Keratinocyte (primary cell): Measurements from ENCODE around the gene CAMSAP1.
"Not testable (repeated sequence)": the region's sequence is repeated elsewhere in the genome, so short reads cannot be mapped to it uniquely, and the experiment has no call there.

Experiments used
- CTCF ChIP-seq, 3 experiments: IDR thresholded peaks in 1 of 3; conservative IDR thresholded peaks in 1 of 3; optimal IDR thresholded peaks in 1 of 3; 2 replicates in 2 of 3; 3 replicates in 1 of 3; pipeline versions ENCODE3 to v1.5.1; 2011; ENCODE audit warnings: low read length in 3 of 3, mild to moderate bottlenecking in 3 of 3, moderate library complexity in 2 of 3, control low read depth in 1 of 3, inconsistent platforms in 1 of 3; ENCODE audit not compliant: insufficient read depth in 2 of 3; ENCODE audit errors: extremely low read depth in 1 of 3
- EZH2 ChIP-seq: IDR thresholded peaks from one replicate; pipeline ENCODE4 v1.6.1; 2012; ENCODE audit warnings: inconsistent platforms, mild to moderate bottlenecking, low read length, moderate library complexity

- TF ChIP-seq CTCF (optimal IDR thresholded peaks at IDR 0.05 in 1 of 3, IDR thresholded peaks at IDR 0.05 in 1 of 3, conservative IDR thresholded peaks at IDR 0.05 in 1 of 3; ENCODE audit: extremely low read depth in 1 of 3, insufficient read depth in 2 of 3, low read length in 3 of 3); EZH2: not testable (repeated sequence)
These were observed 39.8 kb upstream of the CAMSAP1 start for GRCh38 chr9:135947105-135947504.
